Measurements from ENCODE around the gene VILL.
"Not testable (repeated sequence)": the region's sequence is repeated elsewhere in the genome, so short reads cannot be mapped to it uniquely, and the experiment has no call there.

Gene VILL

DNA sequence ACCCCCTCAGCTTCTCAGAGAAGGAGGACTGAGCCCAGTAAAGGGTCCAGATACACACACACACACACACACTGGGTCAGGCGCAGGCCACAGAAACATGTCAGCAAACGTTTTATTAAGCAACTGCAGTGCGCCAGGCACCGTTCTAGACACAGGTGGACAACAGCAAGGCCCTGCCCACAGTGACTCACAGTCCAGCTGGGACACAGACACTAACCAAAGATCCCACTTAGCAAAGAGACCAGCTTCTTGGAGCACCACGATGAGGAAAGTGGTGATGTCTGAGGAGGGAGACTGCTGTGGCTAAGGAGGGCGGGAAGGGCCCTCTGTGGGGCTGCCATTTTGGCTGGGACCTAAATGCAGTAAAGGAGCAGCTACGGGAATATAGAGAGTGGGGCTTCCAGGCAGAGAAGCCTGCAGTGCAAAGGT, 2.8 kb upstream of the VILL start:
- H3K4me3 ChIP-seq (ENCODE audit: low read depth, low read length), result no peak overlapping the region
- H3K4me1 ChIP-seq, result no peaks in the 10 kb centered on the region
- DNase-seq, result no peak
- TF ChIP-seq, protein P1, sequence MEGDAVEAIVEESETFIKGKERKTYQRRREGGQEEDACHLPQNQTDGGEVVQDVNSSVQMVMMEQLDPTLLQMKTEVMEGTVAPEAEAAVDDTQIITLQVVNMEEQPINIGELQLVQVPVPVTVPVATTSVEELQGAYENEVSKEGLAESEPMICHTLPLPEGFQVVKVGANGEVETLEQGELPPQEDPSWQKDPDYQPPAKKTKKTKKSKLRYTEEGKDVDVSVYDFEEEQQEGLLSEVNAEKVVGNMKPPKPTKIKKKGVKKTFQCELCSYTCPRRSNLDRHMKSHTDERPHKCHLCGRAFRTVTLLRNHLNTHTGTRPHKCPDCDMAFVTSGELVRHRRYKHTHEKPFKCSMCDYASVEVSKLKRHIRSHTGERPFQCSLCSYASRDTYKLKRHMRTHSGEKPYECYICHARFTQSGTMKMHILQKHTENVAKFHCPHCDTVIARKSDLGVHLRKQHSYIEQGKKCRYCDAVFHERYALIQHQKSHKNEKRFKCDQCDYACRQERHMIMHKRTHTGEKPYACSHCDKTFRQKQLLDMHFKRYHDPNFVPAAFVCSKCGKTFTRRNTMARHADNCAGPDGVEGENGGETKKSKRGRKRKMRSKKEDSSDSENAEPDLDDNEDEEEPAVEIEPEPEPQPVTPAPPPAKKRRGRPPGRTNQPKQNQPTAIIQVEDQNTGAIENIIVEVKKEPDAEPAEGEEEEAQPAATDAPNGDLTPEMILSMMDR (IDR thresholded peaks at IDR 0.05; ENCODE audit: low read depth, low read length), result no peak
- H3K36me3 ChIP-seq, result no peaks in the 10 kb centered on the region
- H3K9me3 ChIP-seq, result no peaks in the 10 kb centered on the region
- H3K27me3 ChIP-seq, result no peaks in the 10 kb centered on the region

- not testable (repeated sequence) for H3K27me3 ChIP-seq; H3K4me1 ChIP-seq; H3K4me3 ChIP-seq (ENCODE audit: low read depth, low read length); DNase-seq; H3K9me3 ChIP-seq; H3K36me3 ChIP-seq
Measured at GRCh38 chr3:37988376-37988775, 2.2 kb upstream of the VILL start.

- Histone ChIP-seq H3K4me1 (no peaks in the 10 kb centered on the region), H3K27me3 (no peaks in the 10 kb centered on the region), H3K36me3 (no peaks in the 10 kb centered on the region), H3K4me3 (ENCODE audit: low read depth, low read length) (no peak overlapping the region), H3K9me3 (no peaks in the 10 kb centered on the region)
- TF ChIP-seq, protein P1 (IDR thresholded peaks at IDR 0.05; ENCODE audit: low read depth, low read length), result no peak
- no peak for DNase-seq
Measured at GRCh38 chr3:37988931-37989525, 1.6 kb upstream of the VILL start.

DNA sequence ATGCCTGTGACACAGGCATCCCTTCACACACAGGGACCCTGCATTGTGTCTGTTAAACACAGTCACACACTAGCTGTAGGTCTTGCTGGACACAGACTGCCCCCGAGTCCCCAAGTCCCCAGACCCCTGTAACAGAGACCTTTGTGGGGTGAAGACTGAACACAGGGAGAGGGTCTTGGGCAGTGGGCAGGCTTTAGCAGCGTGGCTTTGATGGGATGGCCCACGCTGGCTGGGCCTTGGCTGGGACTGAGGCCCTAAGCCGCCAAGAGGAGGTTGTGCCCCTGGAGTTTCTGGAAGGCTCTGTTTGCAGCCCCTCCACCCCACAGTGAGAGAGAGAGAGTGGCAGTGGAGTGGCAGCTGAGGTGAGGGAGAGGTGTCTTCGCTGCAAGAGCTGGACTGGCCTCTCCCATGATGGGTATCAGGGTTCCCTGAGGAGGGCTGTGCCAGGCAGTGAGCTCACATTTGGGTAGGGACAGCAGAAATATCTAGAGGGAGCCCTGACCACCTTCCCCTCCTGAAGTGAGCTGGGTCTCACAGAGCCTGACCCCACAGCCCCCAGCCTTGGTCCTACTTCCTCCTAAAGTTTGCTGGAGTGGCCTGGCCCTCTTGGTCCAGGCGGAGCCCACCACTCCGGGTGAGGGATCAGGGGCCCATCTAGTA, 635 bp upstream of the VILL start:
- no peak for DNase-seq
- Histone ChIP-seq H3K9me3 (no peaks in the 10 kb centered on the region), H3K36me3 (no peaks in the 10 kb centered on the region), H3K27me3 (no peaks in the 10 kb centered on the region), H3K4me1 (no peaks in the 10 kb centered on the region), H3K4me3 (ENCODE audit: low read depth, low read length) (no peak overlapping the region)
- TF ChIP-seq, protein P1 (IDR thresholded peaks at IDR 0.05; ENCODE audit: low read depth, low read length), result no peak

DNA sequence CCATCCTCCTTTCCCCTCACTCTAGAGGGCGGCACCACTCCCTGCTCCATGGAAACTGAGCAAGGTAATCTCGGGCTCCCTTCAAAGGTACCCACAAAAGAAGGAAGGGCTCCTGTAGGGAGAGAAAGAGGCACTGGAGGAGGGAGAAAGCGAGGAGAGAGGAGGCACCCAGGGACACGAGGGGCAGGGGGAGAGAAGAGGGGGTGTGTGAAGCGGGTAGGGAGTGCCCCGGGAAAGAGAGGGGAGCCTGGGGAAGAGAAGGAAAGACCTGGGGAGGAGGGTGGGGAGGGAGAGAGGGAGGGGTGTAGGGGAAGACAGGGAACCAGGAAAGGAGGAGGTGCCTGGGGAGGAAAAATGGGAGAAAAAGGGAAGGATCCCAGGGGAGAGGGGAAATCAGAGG, 523 bp downstream of the VILL start:
- Histone ChIP-seq H3K36me3 (no peaks in the 10 kb centered on the region), H3K9me3 (no peaks in the 10 kb centered on the region), H3K27me3 (no peaks in the 10 kb centered on the region), H3K4me3 (ENCODE audit: low read depth, low read length) (no peak overlapping the region), H3K4me1 (no peaks in the 10 kb centered on the region)
- TF ChIP-seq, protein P1 (IDR thresholded peaks at IDR 0.05; ENCODE audit: low read depth, low read length), result no peak
- DNase-seq, result no peak

DNA sequence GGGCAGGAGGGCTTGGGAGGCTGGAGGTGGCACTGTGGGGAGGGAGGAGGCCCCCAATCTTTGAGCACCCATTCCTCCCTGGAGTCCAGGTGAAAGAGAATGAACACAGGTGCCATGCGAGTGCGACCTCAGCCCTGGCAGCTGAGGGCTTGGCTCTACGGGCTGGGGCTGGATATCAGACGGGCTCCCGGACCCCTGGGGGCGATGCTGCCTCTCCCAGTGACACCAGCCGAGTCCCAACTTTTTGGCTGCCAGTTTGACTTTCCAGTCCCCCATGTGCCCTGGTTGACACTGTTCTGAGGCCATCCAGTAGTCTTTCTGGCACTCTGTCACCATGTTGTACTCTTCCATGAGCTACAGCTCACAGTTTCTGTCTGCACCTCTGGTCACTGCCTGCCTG, 1.2 kb downstream of the VILL start:
- Histone ChIP-seq H3K27me3 (no peaks in the 10 kb centered on the region), H3K4me1 (no peaks in the 10 kb centered on the region)

More for the DNA sequence above, 1.2 kb downstream of the VILL start:
- TF ChIP-seq, protein P1 (IDR thresholded peaks at IDR 0.05; ENCODE audit: low read depth, low read length), result no peak
- no peak overlapping the region for H3K4me3 ChIP-seq (ENCODE audit: low read depth, low read length)
- H3K9me3 ChIP-seq, result no peaks in the 10 kb centered on the region
- DNase-seq, result no peak
- H3K36me3 ChIP-seq, result no peaks in the 10 kb centered on the region
